Thyroid gland (tissue), 4 donors: ENCODE measurements around the gene HECW1. TPM values are rescaled to one million over a fixed set of nuclear protein-coding genes. Genes with fewer than 3 reads are reported as not detected.
A peak's percentile ranks its signal among the peaks of the same experiment; 100 is the strongest.

Experiments
- DNase-seq, 2 donors: peaks; one replicate each; pipeline ENCODE4 v3.0.0-alpha.2; 2019
- H3K27ac ChIP-seq, 3 donors: fragments of 200-600 bp; sonication (generic); 1 replicate in 2 of 3; 2 replicates in 1 of 3; pipeline ENCODE4 v1.5.1; 2016 to 2019; ENCODE audit warnings: mild to moderate bottlenecking in 1 of 3, moderate library complexity in 1 of 3
- H3K27me3 ChIP-seq: fragments of 200-600 bp; sonication (generic); one replicate; pipeline ENCODE4 v1.5.1; 2019
- H3K36me3 ChIP-seq, 2 donors: fragments of 200-600 bp; sonication (generic); one replicate each; pipeline ENCODE4 v1.5.1; 2016 to 2019
- H3K4me1 ChIP-seq, 2 donors: fragments of 200-600 bp; sonication (generic); one replicate each; pipeline ENCODE4 v1.5.1; 2017 to 2019
- H3K4me3 ChIP-seq, 3 donors: fragments of 200-600 bp; sonication (generic); replicated peaks in 1 of 3; 1 replicate in 2 of 3; 2 replicates in 1 of 3; pipeline ENCODE4 v1.5.1; 2016; ENCODE audit warnings: mild to moderate bottlenecking in 1 of 3
- H3K9me3 ChIP-seq: fragments of 200-600 bp; sonication (generic); one replicate; pipeline ENCODE4 v1.5.1; 2017
- CTCF ChIP-seq, 6 experiments: fragments of 200-600 bp in 3 of 6; fragments of 450-650 bp in 3 of 6; sonication (generic) in 3 of 6; IDR thresholded peaks; one replicate each; pipeline ENCODE4 v1.5.1; 2016 to 2019; ENCODE audit warnings: antibody characterized with exemption in 6 of 6, mild to moderate bottlenecking in 2 of 6, inconsistent platforms in 1 of 6, moderate library complexity in 1 of 6
- POLR2A ChIP-seq, 2 donors: fragments of 450-650 bp; IDR thresholded peaks; one replicate each; pipeline ENCODE4 v1.6.1; 2017; ENCODE audit warnings: antibody characterized with exemption in 2 of 2, mild to moderate bottlenecking in 2 of 2, moderate library complexity in 1 of 2
- WGBS, 2 donors: methylation state at CpG; one replicate each; pipeline ENCODE4 v1.1.5; 2017; 5-methylcytosine and 5-hydroxymethylcytosine counted together
- intact Hi-C: fragments of 100-400 bp; cut with DNase I; formaldehyde crosslinking; loops from one replicate; pipeline ENCODE4 v1.15.1; 2023
- total RNA-seq, 4 donors: library from RNA; depleted of rRNA; stranded (reverse); fragments of >200 nt; gene quantifications; one replicate each; pipeline ENCODE4 v1.2.3, GENCODE V29; 2016

HECW1 gene
- total RNA-seq, 4 donors from 2014 or later: 0.67 to 4.7 (median 2.3) TPM

GRCh38 chr7:43248553-43248952 is 136.1 kb downstream of the HECW1 start:
- Histone ChIP-seq H3K9me3 (no peaks in the 10 kb centered on the region), H3K4me1 (peaks cover 6 to 23% of the 10 kb centered on the region in 2 donors), H3K36me3 (no peaks in the 10 kb centered on the region), H3K27ac (peak overlapping the region in 1 of 3 donors; percentile 32), H3K4me3 (no peak overlapping the region), H3K27me3 (no peaks in the 10 kb centered on the region)
- TF ChIP-seq CTCF (IDR thresholded peaks at IDR 0.05): no peak
- no peak for TF ChIP-seq POLR2A (IDR thresholded peaks at IDR 0.05)
- intact Hi-C loops: no loop called here
- WGBS, 2 donors: 71 to 88% methylated on average over 4 of the region's 4 CpGs
- DNase-seq: no peak

GRCh38 chr7:43248961-43249822 is 136.7 kb downstream of the HECW1 start:
- no peaks in the 10 kb centered on the region for H3K9me3 ChIP-seq
- intact Hi-C loops: no loop called here
- H3K27me3 ChIP-seq: no peaks in the 10 kb centered on the region
- H3K27ac ChIP-seq: peak overlapping the region in 2 of 3 donors; percentile 32 to 57
- WGBS, 2 donors: 55 to 63% methylated on average over 27 to 29 of the region's 29 CpGs
- no peaks in the 10 kb centered on the region for H3K36me3 ChIP-seq
- no peak overlapping the region for H3K4me3 ChIP-seq
- H3K4me1 ChIP-seq: peaks cover 10 to 26% of the 10 kb centered on the region in 2 donors
- peak; percentile 65 for DNase-seq
- TF ChIP-seq CTCF (IDR thresholded peaks at IDR 0.05) (no peak), POLR2A (IDR thresholded peaks at IDR 0.05) (peak in 1 of 2 donors; percentile 16)

- peaks cover 16 to 32% of the 10 kb centered on the region in 2 donors for H3K4me1 ChIP-seq
- no peaks in the 10 kb centered on the region for H3K9me3 ChIP-seq
- no peaks in the 10 kb centered on the region for H3K27me3 ChIP-seq
- peak overlapping the region in 2 of 3 donors; percentile 32 to 57 for H3K27ac ChIP-seq
- no peak for TF ChIP-seq POLR2A (IDR thresholded peaks at IDR 0.05)
- DNase-seq: peak in 1 of 2 donors; percentile 4
- H3K36me3 ChIP-seq: no peaks in the 10 kb centered on the region
- intact Hi-C loops: loop anchor here (5.0 kb wide), 1 partner anchor 117 kb away; no protein-coding TSS in a partner anchor
- 46 to 62% methylated on average over 9 of the region's 9 CpGs for WGBS, 2 donors
- H3K4me3 ChIP-seq: no peak overlapping the region
These were observed 137.3 kb downstream of the HECW1 start for GRCh38 chr7:43249823-43250145.

- WGBS, 2 donors: 28 to 30% methylated on average over 8 of the region's 8 CpGs
- TF ChIP-seq POLR2A (IDR thresholded peaks at IDR 0.05) (no peak), CTCF (IDR thresholded peaks at IDR 0.05) (peak; percentile 83 to 94 (median 87))
- Histone ChIP-seq H3K27me3 (no peaks in the 10 kb centered on the region), H3K4me3 (no peak overlapping the region), H3K9me3 (no peaks in the 10 kb centered on the region), H3K27ac (no peak overlapping the region), H3K36me3 (no peaks in the 10 kb centered on the region), H3K4me1 (no peaks in the 10 kb centered on the region)
- DNase-seq: peak; percentile 79 to 83
- intact Hi-C loops: loop anchor here (5.0 kb wide), 1 partner anchor 319 kb away; no protein-coding TSS in a partner anchor
These were observed 148.8 kb downstream of the HECW1 start for GRCh38 chr7:43260980-43261878.

GRCh38 chr7:43265139-43265538 is 152.7 kb downstream of the HECW1 start:
- intact Hi-C loops: no loop called here
- H3K36me3 ChIP-seq: no peaks in the 10 kb centered on the region
- no peak overlapping the region for H3K4me3 ChIP-seq

More at GRCh38 chr7:43265139-43265538, 152.7 kb downstream of the HECW1 start:
- H3K4me1 ChIP-seq: no peaks in the 10 kb centered on the region
- H3K9me3 ChIP-seq: no peaks in the 10 kb centered on the region
- TF ChIP-seq CTCF (IDR thresholded peaks at IDR 0.05): no peak
- no peak for TF ChIP-seq POLR2A (IDR thresholded peaks at IDR 0.05)
- H3K27ac ChIP-seq: no peak overlapping the region
- no peak for DNase-seq
- WGBS, 2 donors: 95 to 97% methylated on average over 3 of the region's 3 CpGs
- H3K27me3 ChIP-seq: no peaks in the 10 kb centered on the region
